Activated naive CD8-positive, alpha-beta T cell treated with anti-CD3 and anti-CD28 coated beads, Interleukin-2, amount 10 ng/mL, durations not matched to agents 7 days and 5 days (primary cell): Measurements from ENCODE around the gene SLC46A2. TPM values are rescaled to one million over a fixed set of nuclear protein-coding genes. Genes with fewer than 3 reads are reported as not detected.

Source experiments
- total RNA-seq, 2 experiments: library from RNA; stranded (reverse); gene quantifications; one replicate each; pipeline ENCODE4 v1.2.3, GENCODE V29; 2021

SLC46A2 gene
- total RNA-seq, 2 experiments from 2014 or later, result not detected

Other genes starting within 250 kb of the SLC46A2 start
- 10 to 100 TPM; 29.4 to 29.8 TPM for gene INIP, start 172.8 kb downstream of the SLC46A2 start, total RNA-seq
- 1 to 10 TPM; 9.0 to 9.6 TPM for gene SNX30, start 140.1 kb downstream of the SLC46A2 start, total RNA-seq
- gene ZNF883, start 121.3 kb upstream of the SLC46A2 start, total RNA-seq, result 1 to 10 TPM; 1.1 to 1.5 TPM
- gene ZFP37, start 165.8 kb upstream of the SLC46A2 start, total RNA-seq, result 1 to 10 TPM; 1.8 to 2.6 TPM